Calu3 (cell line): ENCODE data around the gene NRDC. TPM values are rescaled to one million over a fixed set of nuclear protein-coding genes. Genes with fewer than 3 reads are reported as not detected.

Experiments
- BruUV-seq: library from RNA; stranded (reverse); fragments of 400-500 nt; replicated peaks from 2 replicates; lab custom pipeline; 2021; lab: Mats Ljungman, UMichigan
- CTCF ChIA-PET: fragments of 300-600 bp; sonication (Branson Sonifier 250); formaldehyde crosslinking; loops from one replicate; lab custom pipeline; 2022; ENCODE audit warnings: antibody characterized with exemption; lab: Charles Lee
- DNase-seq: peaks from one replicate; pipeline ENCODE4 v3.0.0; 2022
- H3K27ac Mint-ChIP-seq: one replicate; pipeline ENCODE4 v1.8.0; 2022; ENCODE audit warnings: mixed read lengths; ENCODE audit not compliant: unreplicated experiment
- H3K27me3 Mint-ChIP-seq: one replicate; pipeline ENCODE4 v1.8.0; 2022; ENCODE audit warnings: mixed read lengths; ENCODE audit not compliant: unreplicated experiment
- H3K36me3 Mint-ChIP-seq: one replicate; pipeline ENCODE4 v1.8.0; 2022; ENCODE audit warnings: mild to moderate bottlenecking, moderate library complexity, mixed read lengths; ENCODE audit not compliant: insufficient read depth, unreplicated experiment
- H3K4me1 Mint-ChIP-seq: one replicate; pipeline ENCODE4 v1.8.0; 2022; ENCODE audit warnings: mild to moderate bottlenecking, low read depth, mixed read lengths; ENCODE audit not compliant: unreplicated experiment
- H3K4me3 Mint-ChIP-seq: one replicate; pipeline ENCODE4 v1.8.0; 2022; ENCODE audit warnings: mild to moderate bottlenecking, low read depth, moderate library complexity, mixed read lengths; ENCODE audit not compliant: unreplicated experiment
- H3K9me3 Mint-ChIP-seq: one replicate; pipeline ENCODE4 v1.8.0; 2022; ENCODE audit warnings: low read depth, mixed read lengths; ENCODE audit not compliant: unreplicated experiment
- intact Hi-C: fragments of 100-400 bp; cut with micrococcal nuclease; formaldehyde crosslinking; loops from one replicate; pipeline ENCODE4 v1.10.0; 2022; ENCODE audit not compliant: unreplicated experiment
- total RNA-seq: library from RNA; stranded (reverse); gene quantifications from 2 replicates; pipeline ENCODE4 v1.2.3, GENCODE V29; 2022
- TF ChIP-seq, protein P1 (sequence below): fragments of 200-600 bp; IDR thresholded peaks from one replicate; pipeline ENCODE4 v1.8.0; 2022; ENCODE audit warnings: antibody characterized with exemption; ENCODE audit not compliant: unreplicated experiment

NRDC gene
- total RNA-seq, 1 experiment from 2014 or later = 176 TPM

DNA sequence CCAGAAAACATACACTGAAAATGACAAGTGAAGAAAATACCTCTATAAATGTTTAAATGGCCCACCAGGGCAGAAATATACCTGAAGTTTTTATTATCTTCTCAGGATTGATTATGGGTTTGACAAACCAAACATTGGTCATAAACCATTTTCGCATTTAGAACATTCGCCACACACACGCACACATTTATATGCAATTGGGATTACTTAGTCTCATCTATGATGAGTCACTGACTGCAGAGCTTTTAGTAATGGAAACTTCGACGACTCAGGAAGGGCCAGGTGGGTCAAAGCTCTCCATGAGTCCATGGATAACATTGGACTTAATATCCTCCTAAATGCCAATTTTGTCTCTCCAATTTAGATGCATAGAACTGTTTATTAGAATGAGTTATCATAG, 16.9 kb downstream of the NRDC start:
- no TSS peak for BruUV-seq
- Mint-ChIP-seq H3K9me3 (no peaks in the 10 kb centered on the region), H3K27me3 (no peaks in the 10 kb centered on the region), H3K4me3 (no peak overlapping the region), H3K27ac (no peak overlapping the region), H3K4me1 (no peaks in the 10 kb centered on the region), H3K36me3 (peaks cover 17% of the 10 kb centered on the region)
- no peak for DNase-seq
- CTCF ChIA-PET = no interaction called here
- TF ChIP-seq, protein P1, sequence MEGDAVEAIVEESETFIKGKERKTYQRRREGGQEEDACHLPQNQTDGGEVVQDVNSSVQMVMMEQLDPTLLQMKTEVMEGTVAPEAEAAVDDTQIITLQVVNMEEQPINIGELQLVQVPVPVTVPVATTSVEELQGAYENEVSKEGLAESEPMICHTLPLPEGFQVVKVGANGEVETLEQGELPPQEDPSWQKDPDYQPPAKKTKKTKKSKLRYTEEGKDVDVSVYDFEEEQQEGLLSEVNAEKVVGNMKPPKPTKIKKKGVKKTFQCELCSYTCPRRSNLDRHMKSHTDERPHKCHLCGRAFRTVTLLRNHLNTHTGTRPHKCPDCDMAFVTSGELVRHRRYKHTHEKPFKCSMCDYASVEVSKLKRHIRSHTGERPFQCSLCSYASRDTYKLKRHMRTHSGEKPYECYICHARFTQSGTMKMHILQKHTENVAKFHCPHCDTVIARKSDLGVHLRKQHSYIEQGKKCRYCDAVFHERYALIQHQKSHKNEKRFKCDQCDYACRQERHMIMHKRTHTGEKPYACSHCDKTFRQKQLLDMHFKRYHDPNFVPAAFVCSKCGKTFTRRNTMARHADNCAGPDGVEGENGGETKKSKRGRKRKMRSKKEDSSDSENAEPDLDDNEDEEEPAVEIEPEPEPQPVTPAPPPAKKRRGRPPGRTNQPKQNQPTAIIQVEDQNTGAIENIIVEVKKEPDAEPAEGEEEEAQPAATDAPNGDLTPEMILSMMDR = no peak
- intact Hi-C loops = no loop called here

DNA sequence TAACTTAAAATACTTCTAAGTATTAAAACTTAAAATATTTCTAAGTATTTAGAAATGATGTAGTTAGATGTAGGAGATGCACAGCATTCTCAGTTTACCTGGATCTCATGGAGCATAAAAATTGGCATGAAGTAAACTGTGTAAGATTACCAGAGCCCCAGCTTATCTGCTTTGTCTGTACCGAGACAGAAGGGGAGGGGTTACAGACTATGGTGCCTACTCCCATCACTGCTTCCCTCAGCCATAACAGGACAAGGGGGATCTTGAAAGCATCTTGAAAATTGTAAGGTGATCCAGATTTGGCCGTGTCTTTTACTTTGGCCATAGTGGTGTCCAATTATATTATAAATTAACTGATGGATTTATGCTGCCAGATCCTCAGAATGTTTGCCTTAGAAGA, 18.8 kb downstream of the NRDC start:
- no TSS peak for BruUV-seq
- Mint-ChIP-seq H3K27me3 (no peaks in the 10 kb centered on the region), H3K36me3 (peaks cover 27% of the 10 kb centered on the region), H3K4me3 (no peak overlapping the region), H3K4me1 (no peaks in the 10 kb centered on the region), H3K9me3 (no peaks in the 10 kb centered on the region), H3K27ac (no peak overlapping the region)
- TF ChIP-seq, protein P1 = no peak
- DNase-seq = no peak
- intact Hi-C loops = no loop called here
- CTCF ChIA-PET = no interaction called here

DNA sequence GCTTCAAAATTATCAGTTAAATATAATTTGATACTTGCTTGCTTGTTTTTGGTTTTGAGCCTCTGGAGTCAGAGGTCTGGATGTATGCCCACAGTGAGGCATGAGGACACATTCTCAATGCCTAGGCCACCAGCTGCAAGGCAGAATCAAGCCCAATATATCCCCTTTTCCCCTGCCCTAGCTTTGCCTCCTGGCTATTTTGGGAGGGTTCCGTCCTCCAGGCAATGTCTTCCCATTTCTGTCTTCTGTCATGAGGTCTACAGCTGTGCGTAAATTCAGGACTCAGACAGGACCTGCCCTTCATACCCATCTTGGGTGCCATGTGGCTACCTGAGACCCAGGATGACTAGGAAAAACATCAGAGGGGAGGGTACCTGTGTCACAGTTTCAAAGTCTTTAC, 19.2 kb downstream of the NRDC start:
- intact Hi-C loops = no loop called here
- CTCF ChIA-PET = no interaction called here
- TF ChIP-seq, protein P1 = no peak
- Mint-ChIP-seq H3K4me1 (no peaks in the 10 kb centered on the region), H3K36me3 (peaks cover 30% of the 10 kb centered on the region), H3K27ac (no peak overlapping the region), H3K9me3 (no peaks in the 10 kb centered on the region), H3K4me3 (no peak overlapping the region), H3K27me3 (no peaks in the 10 kb centered on the region)
- BruUV-seq = no TSS peak
- DNase-seq = no peak

DNA sequence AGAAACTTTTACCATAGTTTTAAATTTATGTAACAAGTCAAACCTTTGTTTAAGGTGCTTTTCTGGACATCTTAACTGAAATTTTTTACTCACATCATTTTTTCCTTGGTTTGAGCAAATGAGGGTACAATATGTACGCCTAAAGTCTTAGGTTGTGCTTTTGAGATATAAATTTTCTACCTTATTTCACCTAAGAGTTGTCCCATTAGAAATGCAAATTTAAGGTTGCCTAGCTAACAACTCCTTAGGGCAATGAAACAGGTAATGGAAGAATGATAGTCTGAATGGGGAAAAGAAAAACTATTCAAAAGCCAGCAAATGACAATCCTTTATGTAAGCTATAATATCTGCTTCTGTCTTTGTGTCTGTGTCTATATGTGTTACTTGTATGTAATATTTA, 19.6 kb downstream of the NRDC start:
- DNase-seq = no peak
- Mint-ChIP-seq H3K27ac (no peak overlapping the region), H3K4me3 (no peak overlapping the region), H3K9me3 (no peaks in the 10 kb centered on the region), H3K27me3 (no peaks in the 10 kb centered on the region), H3K4me1 (peaks cover under 1% of the 10 kb centered on the region), H3K36me3 (peaks cover 30% of the 10 kb centered on the region)
- CTCF ChIA-PET = interaction anchor here (0.6 to 0.7 kb wide), 2 partner anchors 14 to 1059 kb away, joined by 3 read pairs; no protein-coding TSS in a partner anchor
- TF ChIP-seq, protein P1 = no peak
- BruUV-seq = no TSS peak
- intact Hi-C loops = no loop called here
